H9 (cell line): ENCODE results near the gene PIGW. TPM values are rescaled to one million over a fixed set of nuclear protein-coding genes. Genes with fewer than 3 reads are reported as not detected.

ENCODE experiments used
- DNase-seq: peaks from one replicate; pipeline ENCODE4 v3.0.0-alpha.2; 2017
- H2AFZ ChIP-seq: one replicate; pipeline ENCODE4 v1.6.1; 2013; ENCODE audit warnings: mild to moderate bottlenecking, low read length, control low read depth, moderate library complexity
- H2AK5ac ChIP-seq: 2 replicates; pipeline ENCODE4 v1.6.1; 2013; ENCODE audit warnings: low read length, control low read depth, mixed read lengths; ENCODE audit not compliant: insufficient read length
- H2BK120ac ChIP-seq: one replicate; pipeline ENCODE4 v1.6.1; 2013; ENCODE audit warnings: low read depth, mild to moderate bottlenecking, low read length, control low read depth, inconsistent platforms; ENCODE audit not compliant: poor library complexity, severe bottlenecking
- H2BK12ac ChIP-seq: 2 replicates; pipeline ENCODE4 v1.6.1; 2013; ENCODE audit warnings: low read length, control low read depth, mixed read lengths, low read depth; ENCODE audit not compliant: insufficient read length
- H2BK15ac ChIP-seq: 2 replicates; pipeline ENCODE4 v1.6.1; 2013; ENCODE audit warnings: low read depth, low read length, control low read depth
- H2BK20ac ChIP-seq: one replicate; pipeline ENCODE4 v1.6.1; 2013; ENCODE audit warnings: low read depth, mild to moderate bottlenecking, low read length, control low read depth, inconsistent platforms; ENCODE audit not compliant: poor library complexity, severe bottlenecking
- H2BK5ac ChIP-seq: 2 replicates; pipeline ENCODE4 v1.6.1; 2013; ENCODE audit warnings: low read length, control low read depth, mixed read lengths; ENCODE audit not compliant: insufficient read length
- H3K14ac ChIP-seq: 2 replicates; pipeline ENCODE4 v1.6.1; 2013; ENCODE audit warnings: low read length, control low read depth; ENCODE audit not compliant: insufficient read depth
- H3K18ac ChIP-seq: 2 replicates; pipeline ENCODE4 v1.6.1; 2013; ENCODE audit warnings: low read depth, mild to moderate bottlenecking, mixed read lengths, low read length, control low read depth; ENCODE audit not compliant: insufficient read length
- H3K23ac ChIP-seq: 2 replicates; pipeline ENCODE4 v1.6.1; 2013; ENCODE audit warnings: low read length, control low read depth, mixed read lengths, low read depth; ENCODE audit not compliant: insufficient read length
- H3K23me2 ChIP-seq: 2 replicates; pipeline ENCODE4 v1.6.1; 2013; ENCODE audit warnings: low read depth, mild to moderate bottlenecking, mixed read lengths, low read length, control low read depth; ENCODE audit not compliant: insufficient read length, poor library complexity, severe bottlenecking
- H3K27ac ChIP-seq: 2 replicates; pipeline ENCODE4 v1.5.1; 2013; ENCODE audit warnings: low read length, control low read depth, mixed read lengths, low read depth; ENCODE audit not compliant: insufficient read length
- H3K27me3 ChIP-seq: 2 replicates; pipeline ENCODE4 v1.6.1; 2013; ENCODE audit warnings: low read length, control low read depth, inconsistent platforms; ENCODE audit not compliant: insufficient read depth
- H3K4ac ChIP-seq: 2 replicates; pipeline ENCODE4 v1.6.1; 2013; ENCODE audit warnings: low read depth, mild to moderate bottlenecking, control low read depth, inconsistent platforms, low read length, moderate library complexity
- H3K4me1 ChIP-seq: 2 replicates; pipeline ENCODE4 v1.6.1; 2013; ENCODE audit warnings: low read length, control low read depth, inconsistent platforms; ENCODE audit not compliant: insufficient read depth
- H3K4me2 ChIP-seq: 2 replicates; pipeline ENCODE4 v1.6.1; 2013; ENCODE audit warnings: low read length, control low read depth, mixed read lengths; ENCODE audit not compliant: insufficient read length, insufficient read depth
- H3K56ac ChIP-seq: 2 replicates; pipeline ENCODE4 v1.6.1; 2013; ENCODE audit warnings: low read depth, mild to moderate bottlenecking, mixed read lengths, low read length, control low read depth; ENCODE audit not compliant: insufficient read length
- H3K79me1 ChIP-seq: 2 replicates; pipeline ENCODE4 v1.6.1; 2013; ENCODE audit warnings: low read depth, mild to moderate bottlenecking, moderate library complexity, low read length, control low read depth, inconsistent platforms; ENCODE audit not compliant: insufficient read depth, poor library complexity, severe bottlenecking
- H3K79me2 ChIP-seq: 2 replicates; pipeline ENCODE4 v1.6.1; 2013; ENCODE audit warnings: low read length, control low read depth, inconsistent platforms; ENCODE audit not compliant: insufficient read depth
- H3K9ac ChIP-seq: 2 replicates; pipeline ENCODE4 v1.6.1; 2013; ENCODE audit warnings: low read length, control low read depth, mixed read lengths; ENCODE audit not compliant: insufficient read length; ENCODE audit errors: extremely low read depth
- H3K9me3 ChIP-seq: one replicate; pipeline ENCODE4 v1.6.1; 2013; ENCODE audit warnings: low read depth, low read length, inconsistent platforms; ENCODE audit not compliant: control insufficient read depth
- H3T11ph ChIP-seq: one replicate; pipeline ENCODE4 v1.6.1; 2013; ENCODE audit warnings: mild to moderate bottlenecking, low read length, control low read depth, inconsistent platforms
- H4K20me1 ChIP-seq: one replicate; pipeline ENCODE4 v1.6.1; 2013; ENCODE audit not compliant: control insufficient read depth, insufficient read length, insufficient read depth
- H4K5ac ChIP-seq: 2 replicates; pipeline ENCODE4 v1.6.1; 2013; ENCODE audit warnings: low read depth, mild to moderate bottlenecking, mixed read lengths, low read length, control low read depth; ENCODE audit not compliant: insufficient read length
- H4K8ac ChIP-seq: replicated peaks from 2 replicates; pipeline ENCODE4 v1.6.1; 2013; ENCODE audit warnings: low read length, control low read depth, mixed read lengths, low read depth; ENCODE audit not compliant: insufficient read length
- H4K91ac ChIP-seq: 2 replicates; pipeline ENCODE4 v1.6.1; 2013; ENCODE audit warnings: low read depth, mild to moderate bottlenecking, moderate library complexity, mixed read lengths, low read length, control low read depth; ENCODE audit not compliant: insufficient read length
- H3K27ac Mint-ChIP-seq, 3 experiments: 2 replicates in 2 of 3; 3 replicates in 1 of 3; pipeline ENCODE4 v1.8.0; 2020 to 2021; ENCODE audit warnings: mixed read lengths in 3 of 3, mild to moderate bottlenecking in 1 of 3, moderate library complexity in 1 of 3
- H3K27me3 Mint-ChIP-seq: 2 replicates; pipeline ENCODE4 v1.8.0; 2021; ENCODE audit warnings: low read depth, mild to moderate bottlenecking, moderate library complexity, mixed read lengths
- H3K36me3 Mint-ChIP-seq, 3 experiments: 2 replicates in 2 of 3; 3 replicates in 1 of 3; pipeline ENCODE4 v1.8.0; 2020 to 2021; ENCODE audit warnings: low read depth in 3 of 3, mixed read lengths in 3 of 3; ENCODE audit not compliant: insufficient read depth in 1 of 3
- H3K4me1 Mint-ChIP-seq, 2 experiments: 2 replicates each; pipeline ENCODE4 v1.8.0; 2020; ENCODE audit warnings: mixed read lengths in 2 of 2
- H3K4me3 Mint-ChIP-seq, 2 experiments: 2 replicates in 1 of 2; 3 replicates in 1 of 2; pipeline ENCODE4 v1.8.0; 2020 to 2021; ENCODE audit warnings: mild to moderate bottlenecking in 2 of 2, mixed read lengths in 2 of 2, moderate library complexity in 1 of 2
- H3K9me3 Mint-ChIP-seq, 2 experiments: 2 replicates in 1 of 2; 3 replicates in 1 of 2; pipeline ENCODE4 v1.8.0; 2020; ENCODE audit warnings: mild to moderate bottlenecking in 2 of 2, mixed read lengths in 2 of 2, moderate library complexity in 1 of 2
- WGBS: extraction: QIAGEN DNeasy Blood & Tissue Kit; methylation state at CpG from one replicate; pipeline ENCODE4 v1.1.7; 2013; ENCODE audit warnings: missing lambda C conversion rate, low lambda C conversion rate, mixed read lengths; ENCODE audit not compliant: insufficient read length; ENCODE audit errors: extremely low coverage; 5-methylcytosine and 5-hydroxymethylcytosine counted together
- total RNA-seq: library from RNA; stranded (reverse); gene quantifications from 2 replicates; pipeline ENCODE4 v1.2.1, GENCODE V29; 2021
- TF ChIP-seq, protein P1 (sequence below): fragments of 200-600 bp; sonication (generic); conservative IDR thresholded peaks from 3 replicates; pipeline ENCODE4 v1.8.0; 2021; ENCODE audit warnings: antibody characterized with exemption, mild to moderate bottlenecking

Gene PIGW
- total RNA-seq, 1 experiment from 2014 or later = 26.2 TPM

DNA sequence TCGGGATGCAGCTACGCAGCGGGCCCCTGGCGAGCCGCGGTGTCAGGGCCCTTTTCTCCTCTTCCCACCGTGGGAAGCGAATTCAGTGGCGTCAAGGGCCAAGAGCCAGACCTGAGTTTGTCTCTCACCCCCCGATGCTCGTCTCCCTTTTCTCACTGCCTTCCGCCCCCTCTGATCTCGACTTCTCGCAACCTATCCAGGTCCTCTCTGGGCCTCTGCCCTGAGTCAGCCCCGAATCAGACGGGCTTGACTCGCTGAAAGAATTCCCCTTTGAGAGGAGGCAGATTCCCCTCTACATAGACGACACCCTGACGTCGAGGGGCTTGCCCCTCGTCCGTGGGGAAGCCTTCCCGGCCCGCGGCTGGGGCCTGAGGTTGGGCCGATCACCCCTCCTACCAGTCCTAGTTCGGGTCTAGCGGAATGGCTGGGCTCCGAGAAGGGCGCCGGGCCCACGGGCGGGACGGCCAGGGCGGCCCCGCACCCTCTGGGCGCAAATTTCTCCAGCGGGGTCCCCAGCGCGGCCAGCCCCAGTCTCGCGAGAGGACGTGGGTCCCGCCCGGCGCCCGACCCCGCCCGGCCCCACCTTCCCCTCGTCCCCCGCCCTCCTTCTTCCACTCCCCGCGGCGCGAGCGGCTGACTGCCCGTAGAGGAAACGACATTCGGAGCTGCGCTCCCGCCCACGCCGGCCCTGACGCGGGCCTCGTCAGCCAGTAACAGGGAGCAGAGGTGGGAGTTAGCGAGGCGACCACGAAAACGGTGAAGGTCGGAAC lies 9.7 kb downstream of the PIGW start, which contains the start of gene GGNBP2:
Gene GGNBP2, plus strand, starts transcription at position 613 of the 770 bp plus-strand sequence. CDS start 806 bp downstream, outside the sequence.
- peak; percentile 96 for DNase-seq
- H2BK120ac ChIP-seq = no peak within 1 kb of the TSS
- peak within 1 kb of the TSS; percentile 52 for H3K18ac ChIP-seq
- no peaks in the 10 kb centered on the region for H3K9me3 ChIP-seq
- H3K56ac ChIP-seq = no peak within 1 kb of the TSS
- H3K79me1 ChIP-seq = no peaks in the 10 kb centered on the region
- peak within 1 kb of the TSS; percentile 90 for H3K9ac ChIP-seq
- no peaks in the 10 kb centered on the region for H3K27me3 ChIP-seq
- no peak within 1 kb of the TSS for H2BK12ac ChIP-seq
- no peak within 1 kb of the TSS for H3K4ac ChIP-seq
- H3K14ac ChIP-seq = peak within 1 kb of the TSS; percentile 93
- H2BK15ac ChIP-seq = no peak within 1 kb of the TSS
- peaks cover 13% of the 10 kb centered on the region; the same call in 1 of the 2 replicates for H3K79me2 ChIP-seq
- H2AFZ ChIP-seq = no peak within 1 kb of the TSS
- H4K20me1 ChIP-seq = no peaks in the 10 kb centered on the region
- Mint-ChIP-seq H3K36me3 (peaks cover 0 to 7% (median 2%) of the 10 kb centered on the region in 3 experiments; a peak in 6 of 7 replicates), H3K27ac (peak within 1 kb of the TSS; percentile 91 to 97 (median 97)), H3K4me1 (peaks cover 15 to 18% of the 10 kb centered on the region in 2 experiments), H3K4me3 (peak within 1 kb of the TSS; percentile 87 to 97), H3K9me3 (no peaks in the 10 kb centered on the region), H3K27me3 (no peaks in the 10 kb centered on the region)
- H3K4me1 ChIP-seq = no peaks in the 10 kb centered on the region
- H3K4me2 ChIP-seq = peak within 1 kb of the TSS; percentile 84
- no CpG with 5 or more reads among the region's 71 CpGs for WGBS
- H3K23ac ChIP-seq = no peak within 1 kb of the TSS
- H4K91ac ChIP-seq = no peak within 1 kb of the TSS
- H4K5ac ChIP-seq = no peak within 1 kb of the TSS
- peak within 1 kb of the TSS; percentile 3 for H3K27ac ChIP-seq
- H2BK20ac ChIP-seq = no peak within 1 kb of the TSS
- TF ChIP-seq, protein P1, sequence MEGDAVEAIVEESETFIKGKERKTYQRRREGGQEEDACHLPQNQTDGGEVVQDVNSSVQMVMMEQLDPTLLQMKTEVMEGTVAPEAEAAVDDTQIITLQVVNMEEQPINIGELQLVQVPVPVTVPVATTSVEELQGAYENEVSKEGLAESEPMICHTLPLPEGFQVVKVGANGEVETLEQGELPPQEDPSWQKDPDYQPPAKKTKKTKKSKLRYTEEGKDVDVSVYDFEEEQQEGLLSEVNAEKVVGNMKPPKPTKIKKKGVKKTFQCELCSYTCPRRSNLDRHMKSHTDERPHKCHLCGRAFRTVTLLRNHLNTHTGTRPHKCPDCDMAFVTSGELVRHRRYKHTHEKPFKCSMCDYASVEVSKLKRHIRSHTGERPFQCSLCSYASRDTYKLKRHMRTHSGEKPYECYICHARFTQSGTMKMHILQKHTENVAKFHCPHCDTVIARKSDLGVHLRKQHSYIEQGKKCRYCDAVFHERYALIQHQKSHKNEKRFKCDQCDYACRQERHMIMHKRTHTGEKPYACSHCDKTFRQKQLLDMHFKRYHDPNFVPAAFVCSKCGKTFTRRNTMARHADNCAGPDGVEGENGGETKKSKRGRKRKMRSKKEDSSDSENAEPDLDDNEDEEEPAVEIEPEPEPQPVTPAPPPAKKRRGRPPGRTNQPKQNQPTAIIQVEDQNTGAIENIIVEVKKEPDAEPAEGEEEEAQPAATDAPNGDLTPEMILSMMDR = no peak
- H4K8ac ChIP-seq = no peak within 1 kb of the TSS
- no peak within 1 kb of the TSS for H2AK5ac ChIP-seq
- peaks cover 5% of the 10 kb centered on the region for H3K23me2 ChIP-seq
- no peak within 1 kb of the TSS for H2BK5ac ChIP-seq
- no peak within 1 kb of the TSS for H3T11ph ChIP-seq
